Liver (tissue), 9 donors: ENCODE results near the gene BIRC3. TPM values are rescaled to one million over a fixed set of nuclear protein-coding genes. Genes with fewer than 3 reads are reported as not detected.

ENCODE experiments used
- DNase-seq: peaks from one replicate; pipeline ENCODE4 v3.0.0-alpha.2; 2017; ENCODE audit warnings: low spot score
- H3K27ac ChIP-seq, 2 donors: one replicate each; pipeline ENCODE4 v1.7.0; 2013; ENCODE audit warnings: inconsistent platforms in 2 of 2, low read length in 2 of 2, control low read depth in 1 of 2, low read depth in 1 of 2, mild to moderate bottlenecking in 1 of 2
- H3K27me3 ChIP-seq, 4 donors: one replicate each; pipeline versions ENCODE4 v1.6.1 to v1.7.0; 2013; ENCODE audit warnings: low read length in 3 of 4, inconsistent platforms in 1 of 4, mild to moderate bottlenecking in 1 of 4, moderate library complexity in 1 of 4; ENCODE audit not compliant: control insufficient read depth in 4 of 4, insufficient read depth in 4 of 4
- H3K36me3 ChIP-seq, 4 donors: one replicate each; pipeline versions ENCODE4 v1.6.1 to v1.7.0; 2013; ENCODE audit warnings: low read length in 3 of 4, mild to moderate bottlenecking in 3 of 4, low read depth in 1 of 4, moderate library complexity in 1 of 4; ENCODE audit not compliant: control insufficient read depth in 4 of 4, insufficient read depth in 3 of 4
- H3K4me1 ChIP-seq, 4 donors: one replicate each; pipeline versions ENCODE4 v1.6.1 to v1.7.0; 2013; ENCODE audit warnings: low read length in 3 of 4, mild to moderate bottlenecking in 3 of 4, moderate library complexity in 1 of 4; ENCODE audit not compliant: control insufficient read depth in 4 of 4, insufficient read depth in 4 of 4
- H3K4me3 ChIP-seq, 3 donors: one replicate each; pipeline versions ENCODE4 v1.6.1 to v1.7.0; 2013; ENCODE audit warnings: low read length in 3 of 3, control low read depth in 1 of 3, low read depth in 1 of 3, mild to moderate bottlenecking in 1 of 3
- H3K9ac ChIP-seq, 2 donors: one replicate each; pipeline ENCODE4 v1.7.0; 2013; ENCODE audit warnings: low read length in 2 of 2, mild to moderate bottlenecking in 2 of 2, moderate library complexity in 2 of 2, control low read depth in 1 of 2, low read depth in 1 of 2
- H3K9me3 ChIP-seq, 4 donors: one replicate each; pipeline versions ENCODE4 v1.6.1 to v1.7.0; 2013; ENCODE audit warnings: low read length in 3 of 4; ENCODE audit not compliant: control insufficient read depth in 4 of 4
- ATF3 ChIP-seq: IDR thresholded peaks from 2 replicates; pipeline ENCODE4 v1.6.1; 2016; ENCODE audit warnings: antibody characterized with exemption
- CTCF ChIP-seq: fragments of 150-350 bp; IDR thresholded peaks from 2 replicates; pipeline ENCODE4 v1.5.1; 2017; ENCODE audit warnings: improper control_type of control experiment, low read depth, low read length; ENCODE audit not compliant: missing input control
- EGR1 ChIP-seq, 2 donors: IDR thresholded peaks; 2 replicates each; pipeline ENCODE4 v1.6.1; 2016 to 2018; ENCODE audit warnings: antibody characterized with exemption in 2 of 2, low read depth in 2 of 2
- FOXA1 ChIP-seq: IDR thresholded peaks from 2 replicates; pipeline ENCODE4 v1.6.1; 2016; ENCODE audit warnings: antibody characterized with exemption
- FOXA2 ChIP-seq: IDR thresholded peaks from 2 replicates; pipeline ENCODE4 v1.6.1; 2016; ENCODE audit warnings: antibody characterized with exemption
- GABPA ChIP-seq, 2 donors: IDR thresholded peaks in 1 of 2; conservative IDR thresholded peaks in 1 of 2; 2 replicates each; pipeline ENCODE4 v1.6.1; 2016; ENCODE audit warnings: antibody characterized with exemption in 2 of 2, mild to moderate bottlenecking in 1 of 2, moderate library complexity in 1 of 2
- HNF4A ChIP-seq, 2 donors: conservative IDR thresholded peaks; 2 replicates each; pipeline ENCODE4 v1.6.1; 2016; ENCODE audit warnings: antibody characterized with exemption in 2 of 2, mild to moderate bottlenecking in 2 of 2
- HNF4G ChIP-seq: IDR thresholded peaks from 2 replicates; pipeline ENCODE4 v1.6.1; 2016; ENCODE audit warnings: antibody characterized with exemption
- JUND ChIP-seq, 2 donors: IDR thresholded peaks; 2 replicates each; pipeline ENCODE4 v1.6.1; 2016; ENCODE audit warnings: antibody characterized with exemption in 2 of 2
- MAX ChIP-seq: IDR thresholded peaks from 2 replicates; pipeline ENCODE4 v1.6.1; 2016; ENCODE audit warnings: antibody characterized with exemption
- NR2F2 ChIP-seq: IDR thresholded peaks from 2 replicates; pipeline ENCODE4 v1.6.1; 2016; ENCODE audit warnings: antibody characterized with exemption
- REST ChIP-seq: IDR thresholded peaks from 2 replicates; pipeline ENCODE4 v1.6.1; 2016; ENCODE audit warnings: antibody characterized with exemption, mild to moderate bottlenecking
- RXRA ChIP-seq, 2 donors: IDR thresholded peaks; 2 replicates each; pipeline ENCODE4 v1.6.1; 2017 to 2018; ENCODE audit warnings: antibody characterized with exemption in 2 of 2, mild to moderate bottlenecking in 1 of 2
- SP1 ChIP-seq: IDR thresholded peaks from 2 replicates; pipeline ENCODE4 v1.6.1; 2018; ENCODE audit warnings: antibody characterized with exemption, mild to moderate bottlenecking
- TAF1 ChIP-seq: conservative IDR thresholded peaks from 2 replicates; pipeline ENCODE4 v1.6.1; 2016; ENCODE audit warnings: antibody characterized with exemption, mild to moderate bottlenecking
- YY1 ChIP-seq: IDR thresholded peaks from 2 replicates; pipeline ENCODE4 v1.6.1; 2016; ENCODE audit warnings: antibody characterized with exemption, mild to moderate bottlenecking
- ZBTB33 ChIP-seq: IDR thresholded peaks from 2 replicates; pipeline ENCODE4 v1.6.1; 2016; ENCODE audit warnings: antibody characterized with exemption
- WGBS: extraction: QIAGEN DNeasy Blood & Tissue Kit; methylation state at CpG from one replicate; pipeline ENCODE4 v1.1.7; 2013; 5-methylcytosine and 5-hydroxymethylcytosine counted together
- polyA plus RNA-seq, 2 donors: library from polyadenylated mRNA; stranded (reverse) in 1 of 2; unstranded in 1 of 2; fragments of 200-250 nt in 1 of 2; fragments of >200 nt in 1 of 2; fragmentation: Nextera tagmentation in 1 of 2; extraction: Ambion mirVana in 1 of 2; gene quantifications; one replicate each; pipeline versions ENCODE4 v1.2.1 to v1.2.3, GENCODE V29; 2013 to 2015
- total RNA-seq, 2 donors: library from RNA; depleted of rRNA; stranded (reverse); fragments of >200 nt; gene quantifications; one replicate each; pipeline ENCODE4 v1.2.3, GENCODE V29; 2014
- donor health status: healthy.
- donor health status: healthy.
- donor health status: healthy.
- donor health status: healthy.
- donor health status: healthy.

BIRC3 gene
- total and polyA plus RNA-seq, 4 donors, result 1.4 to 8.1 (median 2.9) TPM

- Histone ChIP-seq H3K9ac (no peak overlapping the region), H3K4me3 (no peak overlapping the region), H3K4me1 (peaks cover 0 to 12% (median 0%) of the 10 kb centered on the region in 4 donors), H3K27ac (no peak overlapping the region), H3K36me3 (no peaks in the 10 kb centered on the region), H3K9me3 (no peaks in the 10 kb centered on the region), H3K27me3 (no peaks in the 10 kb centered on the region)
- 75% methylated on average over 3 of the region's 3 CpGs for WGBS
- no peak for TF ChIP-seq YY1
- no peak for TF ChIP-seq EGR1 (IDR thresholded peaks at IDR 0.05; ENCODE audit: low read depth in 2 of 2)
- TF ChIP-seq JUND (IDR thresholded peaks at IDR 0.05), result no peak
- TF ChIP-seq ZBTB33, result no peak
- no peak for TF ChIP-seq FOXA2
- TF ChIP-seq SP1, result no peak
- TF ChIP-seq GABPA (IDR thresholded peaks at IDR 0.05 in 1 of 2, conservative IDR thresholded peaks at IDR 0.05 in 1 of 2), result no peak
- no peak for TF ChIP-seq ATF3
- no peak for TF ChIP-seq FOXA1
- TF ChIP-seq HNF4A (conservative IDR thresholded peaks at IDR 0.05), result no peak
- no peak for TF ChIP-seq MAX
- no peak for TF ChIP-seq CTCF
- TF ChIP-seq HNF4G, result no peak
- no peak for TF ChIP-seq TAF1
- no peak for TF ChIP-seq RXRA (IDR thresholded peaks at IDR 0.05)
- TF ChIP-seq NR2F2, result no peak
- TF ChIP-seq REST, result no peak
- DNase-seq, result no peak
Measured at GRCh38 chr11:102276783-102277182, 40.5 kb upstream of the BIRC3 start.
